Calu3 (cell line): Measurements from ENCODE around the gene MALAT1. TPM values are rescaled to one million over a fixed set of nuclear protein-coding genes. Genes with fewer than 3 reads are reported as not detected.

Experiments used
- BruUV-seq: library from RNA; stranded (reverse); fragments of 400-500 nt; replicated peaks from 2 replicates; lab custom pipeline; 2021; lab: Mats Ljungman, UMichigan
- CTCF ChIA-PET: fragments of 300-600 bp; sonication (Branson Sonifier 250); formaldehyde crosslinking; loops from one replicate; lab custom pipeline; 2022; ENCODE audit warnings: antibody characterized with exemption; lab: Charles Lee
- DNase-seq: peaks from one replicate; pipeline ENCODE4 v3.0.0; 2022
- H3K27ac Mint-ChIP-seq: one replicate; pipeline ENCODE4 v1.8.0; 2022; ENCODE audit warnings: mixed read lengths; ENCODE audit not compliant: unreplicated experiment
- H3K27me3 Mint-ChIP-seq: one replicate; pipeline ENCODE4 v1.8.0; 2022; ENCODE audit warnings: mixed read lengths; ENCODE audit not compliant: unreplicated experiment
- H3K36me3 Mint-ChIP-seq: one replicate; pipeline ENCODE4 v1.8.0; 2022; ENCODE audit warnings: mild to moderate bottlenecking, moderate library complexity, mixed read lengths; ENCODE audit not compliant: insufficient read depth, unreplicated experiment
- H3K4me1 Mint-ChIP-seq: one replicate; pipeline ENCODE4 v1.8.0; 2022; ENCODE audit warnings: mild to moderate bottlenecking, low read depth, mixed read lengths; ENCODE audit not compliant: unreplicated experiment
- H3K4me3 Mint-ChIP-seq: one replicate; pipeline ENCODE4 v1.8.0; 2022; ENCODE audit warnings: mild to moderate bottlenecking, low read depth, moderate library complexity, mixed read lengths; ENCODE audit not compliant: unreplicated experiment
- H3K9me3 Mint-ChIP-seq: one replicate; pipeline ENCODE4 v1.8.0; 2022; ENCODE audit warnings: low read depth, mixed read lengths; ENCODE audit not compliant: unreplicated experiment
- intact Hi-C: fragments of 100-400 bp; cut with micrococcal nuclease; formaldehyde crosslinking; loops from one replicate; pipeline ENCODE4 v1.10.0; 2022; ENCODE audit not compliant: unreplicated experiment
- total RNA-seq: library from RNA; stranded (reverse); gene quantifications from 2 replicates; pipeline ENCODE4 v1.2.3, GENCODE V29; 2022
- TF ChIP-seq, protein P1 (sequence below): fragments of 200-600 bp; IDR thresholded peaks from one replicate; pipeline ENCODE4 v1.8.0; 2022; ENCODE audit warnings: antibody characterized with exemption; ENCODE audit not compliant: unreplicated experiment

The MALAT1 gene
- total RNA-seq, 1 experiment from 2014 or later, result 8,437 TPM

DNA sequence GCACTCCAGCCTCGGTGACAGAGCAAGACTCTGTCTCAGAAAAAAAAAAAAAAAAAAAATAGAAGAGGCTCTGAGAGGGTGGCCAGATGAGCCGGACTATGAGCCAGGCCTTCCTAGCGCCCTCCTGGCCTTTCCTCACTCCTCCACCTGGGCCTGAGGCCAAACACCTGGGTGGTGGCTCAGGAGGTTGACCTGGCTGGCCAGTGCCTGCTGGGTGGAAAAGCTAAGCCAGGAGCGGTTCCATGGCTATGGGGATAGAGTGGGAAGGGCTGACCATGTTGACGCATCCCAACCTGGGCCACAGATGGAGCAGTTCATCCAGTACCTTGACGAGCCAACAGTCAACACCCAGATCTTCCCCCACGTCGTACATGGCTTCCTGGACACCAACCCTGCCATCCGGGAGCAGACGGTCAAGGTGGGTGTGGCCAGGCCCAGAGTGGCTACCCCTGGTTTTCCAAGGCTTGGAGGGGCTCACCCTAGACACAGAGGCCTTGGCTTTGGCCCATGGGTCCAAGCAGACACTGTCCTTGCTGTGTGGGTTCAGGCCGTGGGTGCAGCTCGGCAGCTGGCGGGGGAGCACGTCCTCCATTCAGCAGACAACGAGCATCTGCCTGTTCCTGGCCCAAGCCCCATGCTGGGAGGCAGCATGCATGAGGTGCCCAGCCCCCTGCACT, 33.7 kb downstream of the MALAT1 start:
- no peak for DNase-seq
- no TSS peak for BruUV-seq
- CTCF ChIA-PET, result no interaction called here
- intact Hi-C loops, result no loop called here
- no peak overlapping the region for H3K27ac Mint-ChIP-seq
- peaks cover 48% of the 10 kb centered on the region for H3K36me3 Mint-ChIP-seq
- H3K4me1 Mint-ChIP-seq, result no peaks in the 10 kb centered on the region
- no peak overlapping the region for H3K4me3 Mint-ChIP-seq
- TF ChIP-seq, protein P1, sequence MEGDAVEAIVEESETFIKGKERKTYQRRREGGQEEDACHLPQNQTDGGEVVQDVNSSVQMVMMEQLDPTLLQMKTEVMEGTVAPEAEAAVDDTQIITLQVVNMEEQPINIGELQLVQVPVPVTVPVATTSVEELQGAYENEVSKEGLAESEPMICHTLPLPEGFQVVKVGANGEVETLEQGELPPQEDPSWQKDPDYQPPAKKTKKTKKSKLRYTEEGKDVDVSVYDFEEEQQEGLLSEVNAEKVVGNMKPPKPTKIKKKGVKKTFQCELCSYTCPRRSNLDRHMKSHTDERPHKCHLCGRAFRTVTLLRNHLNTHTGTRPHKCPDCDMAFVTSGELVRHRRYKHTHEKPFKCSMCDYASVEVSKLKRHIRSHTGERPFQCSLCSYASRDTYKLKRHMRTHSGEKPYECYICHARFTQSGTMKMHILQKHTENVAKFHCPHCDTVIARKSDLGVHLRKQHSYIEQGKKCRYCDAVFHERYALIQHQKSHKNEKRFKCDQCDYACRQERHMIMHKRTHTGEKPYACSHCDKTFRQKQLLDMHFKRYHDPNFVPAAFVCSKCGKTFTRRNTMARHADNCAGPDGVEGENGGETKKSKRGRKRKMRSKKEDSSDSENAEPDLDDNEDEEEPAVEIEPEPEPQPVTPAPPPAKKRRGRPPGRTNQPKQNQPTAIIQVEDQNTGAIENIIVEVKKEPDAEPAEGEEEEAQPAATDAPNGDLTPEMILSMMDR, result no peak
- no peaks in the 10 kb centered on the region for H3K9me3 Mint-ChIP-seq
- no peaks in the 10 kb centered on the region for H3K27me3 Mint-ChIP-seq

DNA sequence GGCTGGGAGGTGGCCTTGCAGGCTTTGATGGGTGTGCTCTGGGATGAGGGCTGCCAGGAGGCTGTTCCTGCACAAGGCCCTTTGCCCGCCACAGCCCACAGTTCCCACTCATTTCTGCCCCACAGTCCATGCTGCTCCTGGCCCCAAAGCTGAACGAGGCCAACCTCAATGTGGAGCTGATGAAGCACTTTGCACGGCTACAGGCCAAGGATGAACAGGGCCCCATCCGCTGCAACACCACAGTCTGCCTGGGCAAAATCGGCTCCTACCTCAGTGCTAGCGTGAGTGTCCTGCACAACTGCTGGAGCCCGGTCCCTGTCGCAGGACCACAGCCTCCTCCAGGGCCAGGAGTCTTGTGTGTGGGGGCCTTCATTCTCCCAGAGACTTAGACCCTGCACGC, 36.3 kb downstream of the MALAT1 start:
- Mint-ChIP-seq H3K4me1 (no peaks in the 10 kb centered on the region), H3K36me3 (peaks cover 64% of the 10 kb centered on the region), H3K27ac (no peak overlapping the region), H3K4me3 (no peak overlapping the region), H3K27me3 (no peaks in the 10 kb centered on the region), H3K9me3 (no peaks in the 10 kb centered on the region)
- no TSS peak for BruUV-seq
- intact Hi-C loops, result no loop called here
- TF ChIP-seq, protein P1, result no peak
- CTCF ChIA-PET, result interaction anchor here (0.6 kb wide), 1 partner anchor 70 kb away, joined by 3 read pairs; no protein-coding TSS in a partner anchor
- no peak for DNase-seq

DNA sequence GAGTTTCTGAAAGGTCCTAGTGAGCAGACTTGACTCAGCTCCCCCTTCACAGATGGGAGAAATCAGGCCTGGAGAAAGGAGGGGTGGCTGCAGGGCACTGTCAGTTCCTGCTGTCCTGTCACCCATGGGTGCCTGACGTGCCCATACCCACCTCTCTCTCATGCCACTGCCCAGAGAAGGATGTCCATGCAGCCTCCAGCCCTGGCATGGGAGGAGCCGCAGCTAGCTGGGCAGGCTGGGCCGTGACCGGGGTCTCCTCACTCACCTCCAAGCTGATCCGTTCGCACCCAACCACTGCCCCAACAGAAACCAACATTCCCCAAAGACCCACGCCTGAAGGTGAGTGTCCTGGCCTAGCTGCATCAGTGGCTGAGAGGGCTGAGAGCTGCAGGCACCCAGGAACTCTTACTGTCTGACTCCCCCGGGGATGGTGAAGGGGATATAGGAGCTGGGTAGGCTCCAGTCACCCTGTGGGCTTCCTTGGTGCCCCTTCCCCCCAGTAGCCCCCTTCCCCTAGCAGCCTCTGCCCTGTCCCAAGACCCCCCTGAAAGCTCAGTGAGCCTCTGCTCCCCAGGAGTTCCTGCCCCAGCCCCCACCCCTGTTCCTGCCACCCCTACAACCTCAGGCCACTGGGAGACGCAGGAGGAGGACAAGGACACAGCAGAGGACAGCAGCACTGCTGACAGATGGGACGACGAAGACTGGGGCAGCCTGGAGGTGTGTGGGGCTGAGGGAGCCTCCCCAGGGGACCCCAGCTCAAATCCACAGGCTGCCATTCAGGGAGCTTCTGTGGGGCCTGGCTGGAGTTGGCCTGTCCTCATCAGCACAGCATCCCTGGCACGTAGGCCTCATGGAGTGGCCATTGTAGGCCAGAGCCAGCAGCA, 37.8 kb downstream of the MALAT1 start:
- CTCF ChIA-PET, result no interaction called here
- no TSS peak for BruUV-seq
- intact Hi-C loops, result no loop called here
- no peaks in the 10 kb centered on the region for H3K27me3 Mint-ChIP-seq
- H3K36me3 Mint-ChIP-seq, result peaks cover 69% of the 10 kb centered on the region
- no peaks in the 10 kb centered on the region for H3K9me3 Mint-ChIP-seq
- no peak for DNase-seq
- TF ChIP-seq, protein P1, result no peak
- H3K4me1 Mint-ChIP-seq, result peaks cover 1% of the 10 kb centered on the region
- H3K27ac Mint-ChIP-seq, result no peak overlapping the region
- H3K4me3 Mint-ChIP-seq, result no peak overlapping the region

DNA sequence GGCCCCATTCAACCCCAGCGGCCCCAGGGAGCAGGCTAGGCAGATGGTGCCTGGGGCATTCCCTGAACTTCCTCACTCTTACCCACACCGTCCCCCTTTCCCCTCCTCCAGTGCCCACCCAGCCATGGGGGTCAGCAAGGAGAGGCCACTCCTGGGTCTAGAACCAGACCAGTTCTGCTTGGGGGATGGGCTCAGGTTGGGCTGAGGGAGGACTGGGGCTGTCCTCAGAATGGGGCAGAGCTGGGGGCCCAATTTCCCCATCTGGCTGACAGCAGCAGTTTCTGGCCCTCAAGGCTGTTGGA, 38.4 kb downstream of the MALAT1 start:
- CTCF ChIA-PET, result no interaction called here
- Mint-ChIP-seq H3K27me3 (no peaks in the 10 kb centered on the region), H3K4me3 (no peak overlapping the region), H3K9me3 (no peaks in the 10 kb centered on the region), H3K4me1 (peaks cover 7% of the 10 kb centered on the region), H3K27ac (no peak overlapping the region), H3K36me3 (peaks cover 72% of the 10 kb centered on the region)
- no peak for DNase-seq
- BruUV-seq, result no TSS peak
- TF ChIP-seq, protein P1, result no peak
- intact Hi-C loops, result no loop called here
